Endothelial cell of umbilical vein (primary cell): ENCODE results near the gene MRC2. TPM values are rescaled to one million over a fixed set of nuclear protein-coding genes. Genes with fewer than 3 reads are reported as not detected.
"Not testable (repeated sequence)": the region's sequence is repeated elsewhere in the genome, so short reads cannot be mapped to it uniquely, and the experiment has no call there.

Experiments
- BruUV-seq: library from RNA; stranded (reverse); fragments of 400-500 nt; replicated peaks from 2 replicates; lab custom pipeline; 2021; lab: Mats Ljungman, UMichigan
- CTCF ChIA-PET: fragments of 300-600, 350-600 bp; sonication (Branson Sonifier 250); formaldehyde crosslinking; loops from one replicate; lab custom pipeline; 2021; ENCODE audit warnings: antibody characterized with exemption, inconsistent platforms; lab: Charles Lee
- POLR2A ChIA-PET: fragments of 300-600, 350-600 bp; sonication (Branson Sonifier 250); formaldehyde crosslinking; loops from one replicate; lab custom pipeline; 2021; ENCODE audit warnings: antibody characterized with exemption, inconsistent platforms; lab: Charles Lee
- DNase-seq: peaks from one replicate; pipeline ENCODE4 v3.0.0-alpha.2; 2011; ENCODE audit warnings: low read depth, low spot score
- FAIRE-seq: peaks from 2 replicates; lab custom pipeline; 2011; peaks lifted over from hg19 to GRCh38; lab: Jason Lieb, UNC
- H2AFZ ChIP-seq: 2 replicates; pipeline ENCODE4 v1.6.0; 2012; ENCODE audit warnings: low read depth, low read length, control low read depth, inconsistent platforms
- H3K27ac ChIP-seq: 2 replicates; pipeline ENCODE4 v1.5.1; 2011; ENCODE audit warnings: low read depth, mild to moderate bottlenecking, control low read depth, low read length, moderate library complexity; ENCODE audit not compliant: insufficient read depth
- H3K27me3 ChIP-seq, 2 experiments: 2 replicates each; pipeline versions ENCODE4 v1.6.0 to v1.6.1; 2011; ENCODE audit warnings: low read length in 2 of 2, mixed read lengths in 1 of 2; ENCODE audit not compliant: control insufficient read depth in 2 of 2, insufficient read depth in 2 of 2
- H3K36me3 ChIP-seq, 2 experiments: 2 replicates in 1 of 2; 3 replicates in 1 of 2; pipeline ENCODE4 v1.5.1; 2011; ENCODE audit warnings: low read length in 2 of 2, mild to moderate bottlenecking in 1 of 2, moderate library complexity in 1 of 2; ENCODE audit not compliant: control insufficient read depth in 2 of 2, insufficient read depth in 2 of 2; ENCODE audit errors: extremely low read depth in 1 of 2
- H3K4me1 ChIP-seq: 3 replicates; pipeline ENCODE4 v1.5.1; 2011; ENCODE audit warnings: mild to moderate bottlenecking, low read length; ENCODE audit not compliant: control insufficient read depth, insufficient read depth; ENCODE audit errors: extremely low read depth
- H3K4me2 ChIP-seq: 2 replicates; pipeline ENCODE4 v1.6.1; 2011; ENCODE audit warnings: low read length, control low read depth, mixed read lengths; ENCODE audit not compliant: insufficient read depth
- H3K4me3 ChIP-seq, 3 experiments: fragments of 200-600 bp in 1 of 3; sonication (generic), shearing (Covaris generic) in 1 of 3; replicated peaks in 1 of 3; 2 replicates each; pipeline ENCODE4 v1.5.1; 2011 to 2016; ENCODE audit warnings: control low read depth in 3 of 3, low read length in 3 of 3, mild to moderate bottlenecking in 2 of 3, inconsistent platforms in 1 of 3, low read depth in 1 of 3, moderate library complexity in 1 of 3; ENCODE audit not compliant: insufficient read depth in 1 of 3
- H3K79me2 ChIP-seq: 2 replicates; pipeline ENCODE4 v1.6.0; 2012; ENCODE audit warnings: low read length, inconsistent platforms; ENCODE audit not compliant: control insufficient read depth, insufficient read depth
- H3K9ac ChIP-seq: replicated peaks from 2 replicates; pipeline ENCODE3; 2011; ENCODE audit warnings: low read length, control low read depth; ENCODE audit not compliant: insufficient read depth; ENCODE audit errors: extremely low read depth
- H3K9me1 ChIP-seq: replicated peaks from 3 replicates; pipeline ENCODE4 v1.6.0; 2011; ENCODE audit warnings: mild to moderate bottlenecking, low read length; ENCODE audit not compliant: control insufficient read depth, insufficient read depth; ENCODE audit errors: extremely low read depth
- H3K9me3 ChIP-seq: replicated peaks from 2 replicates; pipeline ENCODE4 v1.5.1; 2012; ENCODE audit warnings: low read length, inconsistent platforms; ENCODE audit not compliant: control insufficient read depth, insufficient read depth
- H4K20me1 ChIP-seq: replicated peaks from 2 replicates; pipeline ENCODE3; 2011; ENCODE audit warnings: mild to moderate bottlenecking, low read length; ENCODE audit not compliant: control insufficient read depth, insufficient read depth; ENCODE audit errors: extremely low read depth
- FOS ChIP-seq: IDR thresholded peaks from 2 replicates; pipeline ENCODE4 v1.6.1; 2011; ENCODE audit warnings: mild to moderate bottlenecking, low read length, moderate library complexity, borderline replicate concordance; ENCODE audit not compliant: insufficient read depth
- MAX ChIP-seq: IDR thresholded peaks from 2 replicates; pipeline ENCODE4 v1.6.1; 2011; ENCODE audit not compliant: insufficient read depth, insufficient read length
- MYC ChIP-seq: IDR thresholded peaks from one replicate; pipeline ENCODE4 v1.6.1; 2011; ENCODE audit warnings: mild to moderate bottlenecking, low read depth, low read length
- POLR2A ChIP-seq: IDR thresholded peaks from 2 replicates; pipeline ENCODE4 v1.6.1; 2012; ENCODE audit warnings: low read depth, mild to moderate bottlenecking, control low read depth, low read length
- dilution Hi-C: fragments of 300-500 bp; cut with MboI; formaldehyde crosslinking; loops from one replicate; pipeline ENCODE4 v1.15.0; 2019; ENCODE audit warnings: low sequenced_read_pairs; ENCODE audit not compliant: extremely low pct_ligation_motif_present
- intact Hi-C: fragments of 100-400 bp; cut with micrococcal nuclease; formaldehyde crosslinking; loops from one replicate; pipeline ENCODE4 v1.10.0; 2022
- polyA plus RNA-seq, 4 experiments: library from polyadenylated mRNA; depleted of rRNA in 3 of 4; stranded (reverse) in 3 of 4; unstranded in 1 of 4; fragments of >200 nt; gene quantifications; 2 replicates each; pipeline versions ENCODE4 v1.2.1 to v1.2.3, GENCODE V29; 2011 to 2012; ENCODE audit warnings: missing spikeins in 1 of 4
- total RNA-seq: library from RNA; stranded (reverse); gene quantifications from 2 replicates; pipeline ENCODE4 v1.2.3, GENCODE V29; 2021

The MRC2 gene
- total and polyA plus RNA-seq, 2 donors (not counting 3 experiments of a cell fraction or from before 2014, with no cell fraction given) = 30.6 to 52.7 TPM

- FAIRE-seq = no peak
- dilution Hi-C loops = no loop called here
Observed at GRCh38 chr17:62591333-62591732, 36.1 kb upstream of the MRC2 start.

GRCh38 chr17:62591822-62592221, 35.6 kb upstream of the MRC2 start:
- ChIA-PET CTCF (interaction anchor here (0.9 to 4.8 kb wide), 4 partner anchors 11 to 81 kb away, joined by 3 to 78 read pairs (median 4); no protein-coding TSS in a partner anchor), POLR2A (interaction anchor here (1.2 kb wide), 1 partner anchor 33 kb away, joined by 5 read pairs; no protein-coding TSS in a partner anchor)
- H3K27me3 ChIP-seq, H3K79me2 ChIP-seq, H3K9me1 ChIP-seq, H3K4me1 ChIP-seq, H3K4me3 ChIP-seq, H3K4me2 ChIP-seq, H4K20me1 ChIP-seq, H3K9me3 ChIP-seq, H3K9ac ChIP-seq, BruUV-seq, DNase-seq, dilution Hi-C loops, FAIRE-seq, H3K27ac ChIP-seq, H3K36me3 ChIP-seq, H2AFZ ChIP-seq: not testable (repeated sequence)
- intact Hi-C loops = loop anchor here (1.0 kb wide), 1 partner anchor 39 kb away; no protein-coding TSS in a partner anchor

More at GRCh38 chr17:62591333-62591732, 36.1 kb upstream of the MRC2 start:
- no peaks in the 10 kb centered on the region for H3K27me3 ChIP-seq
- CTCF ChIA-PET = interaction anchor here (1.0 to 4.8 kb wide), 4 partner anchors 11 to 38 kb away, joined by 3 to 78 read pairs (median 3); no protein-coding TSS in a partner anchor
- H3K9me3 ChIP-seq = no peaks in the 10 kb centered on the region
- no peak overlapping the region for H3K27ac ChIP-seq
- no peaks in the 10 kb centered on the region for H4K20me1 ChIP-seq
- peaks cover 0 to 5% of the 10 kb centered on the region in 2 experiments for H3K36me3 ChIP-seq
- no peak for TF ChIP-seq MYC
- no peak for TF ChIP-seq POLR2A
- no peak for TF ChIP-seq MAX
- TF ChIP-seq FOS = no peak
- no peak overlapping the region for H2AFZ ChIP-seq
- no peak overlapping the region for H3K4me3 ChIP-seq
- no peak for DNase-seq
- H3K9me1 ChIP-seq = no peaks in the 10 kb centered on the region
- H3K4me2 ChIP-seq = no peak overlapping the region
- intact Hi-C loops = no loop called here
- no peaks in the 10 kb centered on the region for H3K4me1 ChIP-seq
- BruUV-seq = no TSS peak
- H3K9ac ChIP-seq = no peak overlapping the region
- POLR2A ChIA-PET = interaction anchor here (1.2 kb wide), 1 partner anchor 32 kb away, joined by 5 read pairs; no protein-coding TSS in a partner anchor
- no peaks in the 10 kb centered on the region for H3K79me2 ChIP-seq
